EH (cell line): ENCODE measurements around the gene MAP3K12.
A peak's percentile ranks its signal among the peaks of the same experiment; 100 is the strongest.

Experiments used
- DNase-seq: peaks from one replicate; pipeline ENCODE4 v3.0.0-alpha.2; 2015; ENCODE audit warnings: low read depth

The MAP3K12 gene

DNA sequence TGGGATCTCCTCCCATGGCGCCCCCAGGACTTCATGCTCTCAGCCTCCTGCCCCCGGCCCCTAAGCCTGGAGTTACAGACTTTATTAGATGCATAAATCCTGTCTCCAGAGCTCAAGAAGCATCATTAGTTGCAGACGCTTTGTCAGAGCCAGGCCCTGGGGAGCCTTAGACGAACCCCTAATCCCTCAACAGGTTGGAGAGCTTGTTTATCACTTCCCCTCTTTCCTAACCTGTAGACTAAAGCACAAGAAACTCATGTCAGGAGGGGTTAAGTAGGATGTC, 8.3 kb upstream of the MAP3K12 start:
- DNase-seq: no peak

DNA sequence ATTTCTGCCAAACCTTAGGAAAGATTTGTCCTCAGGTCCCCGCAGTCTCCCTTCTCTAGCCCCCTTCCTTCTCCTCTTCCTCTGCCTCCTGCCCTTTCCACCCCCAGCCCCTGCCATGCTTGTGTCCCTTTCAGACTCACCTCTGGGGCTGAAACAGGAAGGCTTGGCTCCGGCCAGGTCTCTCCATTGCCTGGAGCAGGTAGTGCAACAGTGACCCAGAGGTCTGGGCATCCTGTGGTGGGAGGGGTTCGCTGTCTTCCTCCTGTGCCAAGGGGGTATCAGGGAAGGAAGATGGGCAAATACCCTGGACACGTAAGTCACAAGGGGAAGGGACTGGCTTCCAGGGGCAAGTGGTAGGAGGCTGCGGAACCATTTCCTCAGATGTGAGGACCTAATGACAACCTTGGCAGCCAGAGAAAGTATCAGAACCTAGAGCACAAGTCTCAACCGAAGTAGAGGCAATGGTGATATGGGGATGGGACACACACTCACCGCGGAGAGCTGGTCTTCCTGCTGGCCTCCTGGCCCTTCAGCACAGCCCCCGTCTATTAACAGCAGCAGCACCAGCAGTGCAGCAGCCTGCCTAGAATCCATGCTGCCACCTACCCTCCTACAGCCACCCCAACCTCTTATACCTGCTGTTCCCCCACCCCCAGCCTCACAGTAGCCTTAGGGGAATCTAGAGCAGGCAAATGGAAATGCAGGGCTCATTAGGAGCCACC, 7.8 kb upstream of the MAP3K12 start, which contains the start of gene NPFF:
Gene NPFF, minus strand, starts transcription at position 604 of the 722 bp plus-strand sequence. Its CDS starts 10 bp downstream, at position 594.
- no peak for DNase-seq

DNA sequence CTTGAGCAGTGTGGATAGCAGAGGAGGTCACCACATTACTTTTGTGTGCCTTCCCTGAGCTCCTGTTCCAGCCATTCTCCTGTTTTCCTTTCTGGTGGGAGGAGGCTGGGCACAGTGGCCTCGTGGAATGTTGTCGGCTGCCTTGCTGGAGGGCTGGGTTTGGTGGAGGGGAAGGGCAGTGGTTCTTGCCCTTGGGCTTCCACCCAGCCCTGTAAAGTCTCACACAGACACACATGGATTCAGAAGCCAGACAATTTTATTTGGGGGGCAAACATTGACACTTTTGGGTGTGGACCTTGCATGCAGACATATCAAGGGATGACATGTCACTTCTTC, 7.2 kb upstream of the MAP3K12 start:
- DNase-seq: no peak

DNA sequence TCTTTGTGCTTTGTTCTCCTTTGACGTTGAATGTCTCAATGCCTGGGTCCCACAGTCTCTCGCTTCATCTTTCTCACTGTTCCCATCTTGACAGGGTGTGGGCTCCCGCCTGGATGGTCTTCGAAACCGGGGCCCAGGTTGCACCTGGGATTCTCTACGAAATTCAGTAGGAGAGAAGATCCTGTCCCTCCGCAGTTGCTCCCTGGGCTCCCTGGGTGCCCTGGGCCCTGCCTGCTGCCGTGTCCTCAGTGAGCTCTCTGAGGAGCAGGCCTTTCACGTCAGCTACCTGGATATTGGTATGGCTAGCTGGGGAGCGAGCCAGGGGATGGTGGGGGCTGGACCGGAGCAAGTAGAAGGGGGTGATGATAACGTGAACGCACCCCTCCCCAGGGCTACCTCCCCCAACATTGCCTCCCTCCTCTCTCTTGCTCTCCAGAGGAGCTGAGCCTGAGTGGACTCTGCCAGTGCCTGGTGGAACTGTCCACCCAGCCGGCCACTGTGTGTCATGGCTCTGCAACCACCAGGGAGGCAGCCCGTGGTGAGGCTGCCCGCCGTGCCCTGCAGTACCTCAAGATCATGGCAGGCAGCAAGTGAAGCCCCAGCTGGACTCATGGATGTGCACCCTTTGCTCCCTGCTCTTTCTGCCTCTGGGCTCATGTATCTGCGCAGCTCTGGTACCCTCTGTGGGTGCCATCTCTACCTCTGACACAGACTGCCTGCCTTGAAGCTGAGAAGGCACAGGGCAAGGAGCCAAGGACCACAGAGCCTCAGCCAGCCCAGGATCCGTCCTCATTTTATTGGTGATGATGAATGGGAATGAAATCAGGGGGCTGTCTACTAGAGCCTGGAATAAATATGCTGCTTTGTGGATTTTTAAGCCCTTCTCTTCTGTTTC, 6.5 kb upstream of the MAP3K12 start:
- peak; percentile 78 for DNase-seq

DNA sequence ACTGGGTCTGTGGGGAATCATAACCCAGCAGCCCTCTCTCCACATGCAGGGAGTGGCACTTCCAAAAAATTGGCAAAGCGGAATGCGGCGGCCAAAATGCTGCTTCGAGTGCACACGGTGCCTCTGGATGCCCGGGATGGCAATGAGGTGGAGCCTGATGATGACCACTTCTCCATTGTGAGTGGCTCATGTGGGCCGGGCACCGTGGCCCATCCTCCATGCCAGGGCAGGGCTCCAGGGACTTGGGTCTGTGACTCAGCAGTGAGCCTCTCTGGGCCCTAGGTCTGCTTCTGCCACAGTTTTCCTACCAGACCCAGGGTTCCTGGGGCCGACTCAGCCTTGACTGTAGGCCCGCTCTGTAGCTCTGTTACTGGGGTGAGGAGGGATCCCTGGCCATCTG, 5.8 kb upstream of the MAP3K12 start:
- DNase-seq: peak; percentile 60

DNA sequence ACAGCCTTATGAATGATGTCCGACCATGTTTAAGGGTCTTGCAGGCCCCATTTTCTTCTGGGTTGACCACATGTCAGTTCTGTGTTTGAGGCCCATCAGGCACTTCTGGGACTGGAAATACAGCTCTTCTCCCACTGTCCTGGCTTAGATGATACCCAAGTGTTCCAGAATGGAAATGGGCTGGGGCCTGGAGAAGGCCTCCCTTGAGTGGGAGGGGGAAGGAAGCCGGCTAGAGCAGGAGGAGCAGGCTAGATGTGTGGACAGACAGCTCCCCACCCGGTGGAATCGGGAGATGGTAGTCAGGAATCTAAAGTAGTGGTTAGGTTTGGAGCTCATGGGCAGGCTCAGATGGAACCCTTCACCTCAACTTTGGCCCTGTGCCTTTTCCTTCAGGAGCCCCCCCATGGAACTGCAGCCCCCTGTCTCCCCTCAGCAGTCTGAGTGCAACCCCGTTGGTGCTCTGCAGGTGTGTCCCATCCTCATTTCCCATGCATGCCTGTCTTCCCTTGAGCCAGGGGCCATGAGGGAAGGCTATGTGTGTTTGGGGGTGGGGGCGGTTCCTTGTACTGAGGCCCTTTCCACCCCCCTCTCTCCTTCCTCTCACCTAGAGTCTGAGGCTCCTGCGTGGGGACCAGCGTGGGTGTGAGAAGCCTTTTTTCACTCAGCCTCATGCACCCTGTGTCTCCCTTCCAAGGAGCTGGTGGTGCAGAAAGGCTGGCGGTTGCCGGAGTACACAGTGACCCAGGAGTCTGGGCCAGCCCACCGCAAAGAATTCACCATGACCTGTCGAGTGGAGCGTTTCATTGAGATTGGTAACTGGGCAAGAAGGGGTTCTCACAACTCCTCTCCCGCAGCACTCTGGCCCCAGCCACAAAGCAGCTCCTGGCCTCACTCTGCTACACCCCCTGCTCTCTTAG, 5.0 kb upstream of the MAP3K12 start:
- DNase-seq: no peak

DNA sequence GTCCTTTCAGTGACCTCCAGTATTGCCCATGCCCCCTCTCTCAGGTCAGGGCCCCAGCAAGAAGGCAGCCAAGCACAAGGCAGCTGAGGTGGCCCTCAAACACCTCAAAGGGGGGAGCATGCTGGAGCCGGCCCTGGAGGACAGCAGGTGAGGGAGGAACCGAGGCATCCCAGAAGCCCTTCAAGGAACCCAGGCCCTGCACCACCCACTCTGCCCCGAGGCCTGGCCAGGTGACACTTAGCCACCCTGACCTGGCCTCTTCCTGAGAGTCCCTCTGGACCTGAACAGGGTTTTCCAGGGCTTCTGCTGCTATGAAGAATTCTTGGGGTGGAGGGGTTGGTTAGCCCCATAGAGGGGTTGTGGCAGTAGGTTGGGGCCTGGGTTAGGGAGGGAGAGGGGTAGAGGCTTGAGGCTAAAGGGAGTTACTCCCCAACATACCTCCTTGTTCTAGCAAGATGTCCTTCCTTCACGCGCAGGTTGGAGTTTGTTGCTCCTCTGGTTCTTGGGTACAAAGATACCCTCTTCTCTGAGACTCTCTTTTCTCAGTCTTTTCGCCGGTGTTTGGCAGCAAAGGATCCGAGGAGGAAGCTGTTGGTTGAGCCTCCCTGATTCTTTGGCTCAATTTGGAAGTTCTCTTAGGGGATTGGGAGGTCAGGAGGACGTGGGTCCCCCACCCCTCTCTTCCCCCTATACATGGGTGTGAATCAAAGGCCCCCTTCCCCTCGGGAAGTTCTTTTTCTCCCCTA, 3.9 kb upstream of the MAP3K12 start:
- DNase-seq: no peak

DNA sequence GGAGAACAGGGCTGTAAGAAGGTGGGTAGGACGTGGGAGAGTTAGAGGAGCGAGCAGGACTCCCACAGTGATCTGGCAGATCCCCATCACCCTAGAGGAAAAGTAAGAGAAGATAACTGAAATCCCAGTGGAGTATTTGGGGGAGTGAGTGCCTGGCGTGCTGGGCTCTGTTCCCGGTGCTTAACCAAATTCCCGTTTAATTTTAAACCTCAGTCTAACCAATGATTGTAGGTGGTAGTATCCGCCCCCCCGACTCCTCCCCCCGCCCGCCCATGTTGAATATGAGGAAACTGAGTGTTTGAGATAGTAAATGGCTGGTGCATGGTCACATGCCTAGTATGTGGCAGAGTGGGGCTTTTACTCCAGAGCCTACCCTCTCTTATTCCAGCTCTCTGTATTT, 3.1 kb upstream of the MAP3K12 start:
- no peak for DNase-seq

DNA sequence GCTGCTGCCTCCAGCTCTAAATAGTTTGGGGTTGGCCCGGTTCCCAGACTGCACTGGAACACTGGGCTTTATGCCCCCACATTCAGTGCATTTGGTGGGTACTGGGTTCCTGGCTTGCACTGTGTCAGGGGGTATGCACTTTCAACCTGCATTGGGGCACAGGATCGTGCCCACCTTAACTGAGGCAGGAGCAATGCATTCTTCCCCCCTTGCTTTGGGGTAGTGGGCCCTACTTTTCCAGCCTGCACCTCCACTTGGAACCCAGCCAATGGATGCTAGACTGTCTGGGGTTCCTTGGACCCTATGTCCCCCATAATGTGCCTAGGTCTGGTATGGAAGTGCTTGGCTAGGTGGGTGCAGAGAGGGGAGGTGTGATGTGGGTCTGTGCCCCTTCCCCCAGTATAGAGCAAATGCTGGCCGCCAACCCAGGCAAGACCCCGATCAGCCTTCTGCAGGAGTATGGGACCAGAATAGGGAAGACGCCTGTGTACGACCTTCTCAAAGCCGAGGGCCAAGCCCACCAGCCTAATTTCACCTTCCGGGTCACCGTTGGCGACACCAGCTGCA, 2.4 kb upstream of the MAP3K12 start:
- no peak for DNase-seq

DNA sequence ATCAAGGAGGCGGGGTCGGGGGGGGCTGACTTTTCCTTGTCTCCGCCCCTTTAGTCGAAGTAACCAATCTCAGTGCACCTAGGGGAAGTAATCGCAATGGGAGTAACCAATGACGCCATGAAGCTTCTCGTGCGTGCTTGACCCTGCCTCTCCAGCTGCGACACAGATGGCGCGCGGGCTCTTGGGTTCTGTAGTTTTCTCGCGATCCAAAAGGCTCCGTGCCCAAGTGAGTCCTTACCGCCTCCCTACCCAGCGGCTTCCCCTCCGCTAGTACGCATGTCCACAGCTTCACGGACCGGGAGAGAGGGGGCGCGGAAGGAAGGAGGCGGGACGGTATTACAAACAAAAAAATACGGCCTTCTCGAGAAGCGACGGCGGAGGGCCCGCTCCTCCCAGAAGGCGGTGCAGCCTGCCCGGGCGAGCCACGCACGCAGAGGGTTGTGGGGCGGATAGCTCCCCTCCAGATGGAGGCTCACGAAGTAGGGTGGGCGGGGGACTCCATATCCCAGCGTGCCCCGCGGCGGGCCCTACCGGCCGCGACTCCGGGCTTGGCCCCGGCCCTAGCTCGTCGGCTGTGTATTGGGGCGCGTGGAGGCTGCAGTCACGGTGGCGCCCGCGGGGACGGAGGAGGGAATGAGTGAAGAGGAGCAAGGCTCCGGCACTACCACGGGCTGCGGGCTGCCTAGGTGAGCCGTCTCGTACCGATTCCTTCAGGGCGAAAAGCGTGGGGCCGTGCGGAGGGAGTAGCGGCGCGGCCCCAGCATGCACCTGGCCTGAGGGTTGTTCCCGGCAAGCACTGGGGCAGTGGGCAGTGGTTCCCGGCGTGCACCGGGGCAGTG, 1.7 kb upstream of the MAP3K12 start, which contains the start of gene TARBP2:
Gene TARBP2, plus strand, starts transcription at position 508 of the 839 bp plus-strand sequence. Its CDS starts 126 bp downstream, at position 634.
- peak; percentile 100 for DNase-seq

DNA sequence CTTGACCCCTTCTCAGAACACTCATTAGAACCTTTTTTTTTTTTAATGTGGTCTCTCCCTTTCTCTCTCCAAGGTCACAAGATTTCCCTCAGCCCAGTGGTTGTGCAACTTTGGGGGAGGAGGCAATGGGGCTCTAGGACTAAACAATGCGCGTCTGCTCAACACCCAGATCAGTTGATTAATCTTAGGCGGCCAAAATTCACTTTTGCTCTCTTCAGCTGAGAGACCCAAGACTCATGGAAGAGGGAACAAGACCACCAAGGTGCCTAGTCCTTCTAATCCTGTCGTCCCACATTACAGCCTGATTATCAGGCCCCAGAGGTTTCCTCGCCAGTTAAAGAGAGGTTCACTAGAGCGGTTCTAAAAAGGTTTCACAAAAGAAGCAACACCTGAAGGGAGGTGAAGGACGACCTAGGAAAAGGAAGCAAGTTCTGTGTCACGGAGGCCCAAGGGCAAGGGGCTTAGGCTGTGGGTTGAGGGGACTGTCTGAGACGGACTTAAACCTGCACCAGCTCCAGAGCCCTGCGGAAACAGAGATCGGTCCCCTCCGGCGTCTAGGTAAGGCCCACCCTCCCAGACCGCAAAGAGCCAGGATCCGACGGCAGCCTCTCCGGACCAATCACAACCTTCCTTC, 1.0 kb upstream of the MAP3K12 start:
- peak; percentile 73 for DNase-seq

DNA sequence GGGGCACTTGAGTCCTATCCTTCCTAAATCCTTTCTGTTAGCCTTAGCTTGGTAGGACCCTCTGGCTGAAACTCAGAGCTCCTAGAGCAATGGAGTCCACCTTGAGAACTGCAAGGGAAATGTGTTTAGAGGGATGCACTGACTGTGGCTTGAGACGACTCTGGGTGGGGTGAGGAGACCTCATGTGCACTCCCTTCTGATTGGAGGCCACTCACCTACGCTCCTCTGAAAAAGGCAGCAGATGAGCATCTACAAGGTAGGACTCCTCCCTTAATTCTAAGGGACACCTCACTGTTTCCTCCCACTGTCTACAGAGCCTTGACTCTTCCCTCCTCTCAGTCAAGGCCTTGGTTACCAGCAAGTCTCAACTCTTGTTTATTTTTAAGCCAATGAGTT, 1.0 kb downstream of the MAP3K12 start:
- DNase-seq: no peak

DNA sequence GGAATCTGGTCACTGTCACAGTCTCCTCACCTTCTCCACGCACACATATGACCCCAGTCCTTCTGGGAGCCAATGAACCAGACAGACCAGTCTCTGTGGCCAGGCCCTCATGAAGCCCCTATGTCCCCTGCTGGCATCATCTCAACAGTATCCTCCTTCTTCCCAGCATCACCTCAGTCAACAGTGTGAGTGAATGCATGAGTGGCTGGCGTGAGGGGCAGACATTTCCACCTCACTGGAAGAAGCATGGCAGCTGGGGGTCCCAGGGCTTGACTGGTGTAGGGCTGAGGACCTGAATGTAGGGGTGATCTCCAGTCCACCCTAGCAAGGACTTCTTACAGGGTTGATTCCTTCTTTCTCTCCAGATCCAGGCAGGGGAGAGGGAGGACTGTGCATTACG, 1.8 kb downstream of the MAP3K12 start:
- no peak for DNase-seq

DNA sequence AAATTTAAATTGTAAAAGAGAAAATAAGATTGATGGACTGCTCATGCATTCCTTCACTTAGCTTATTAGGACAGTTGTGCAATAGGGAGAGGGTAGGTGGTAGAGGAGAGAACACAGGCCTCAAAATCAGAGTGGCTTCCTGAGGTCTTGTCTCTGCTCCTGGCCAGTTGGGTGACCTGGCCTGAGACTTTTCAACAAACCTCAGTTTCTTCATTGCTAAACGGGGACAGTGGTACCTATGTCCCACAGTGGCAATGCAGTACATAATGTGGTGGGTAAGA, 2.6 kb downstream of the MAP3K12 start:
- no peak for DNase-seq

DNA sequence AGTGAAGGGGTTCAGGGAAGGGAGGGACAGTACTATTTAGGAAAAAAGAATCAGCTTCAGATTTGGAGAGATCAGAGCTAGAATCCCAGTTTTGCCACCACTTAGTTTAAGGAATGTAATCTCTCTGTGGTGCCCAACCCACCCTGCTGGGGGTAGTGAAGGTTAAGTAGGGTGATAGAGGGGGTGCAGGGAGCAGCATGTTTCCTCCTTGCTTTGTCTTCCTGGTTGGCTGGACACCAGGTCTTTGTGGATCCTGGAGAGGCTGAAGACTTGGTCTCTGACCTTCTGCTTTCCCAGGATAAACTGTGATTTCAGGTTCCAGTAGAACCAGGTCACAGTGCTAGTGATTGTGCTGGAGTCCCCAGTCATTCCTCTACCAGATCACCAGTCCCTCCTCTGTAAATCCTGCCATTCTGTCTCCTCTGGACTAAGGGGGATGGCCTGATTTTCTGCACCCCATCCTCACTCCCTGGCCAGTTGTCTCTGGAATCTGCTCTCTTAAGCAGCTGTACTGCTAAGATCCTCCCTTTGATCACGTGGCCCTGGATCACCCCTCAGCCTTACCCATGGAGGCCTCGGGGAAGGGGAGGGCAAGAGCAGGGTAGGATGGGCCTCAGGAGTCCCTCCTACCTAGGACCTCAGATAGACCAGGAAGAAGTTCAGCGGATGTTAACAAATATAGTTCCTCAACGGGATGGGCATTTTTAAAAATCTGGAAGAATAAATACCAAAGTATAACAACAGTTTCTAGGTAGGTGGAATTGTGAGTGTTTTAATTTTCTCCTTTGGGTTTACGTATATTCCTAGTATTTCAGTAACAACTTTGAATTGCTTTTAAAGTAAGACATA, 3.1 kb downstream of the MAP3K12 start:
- DNase-seq: peak; percentile 83

DNA sequence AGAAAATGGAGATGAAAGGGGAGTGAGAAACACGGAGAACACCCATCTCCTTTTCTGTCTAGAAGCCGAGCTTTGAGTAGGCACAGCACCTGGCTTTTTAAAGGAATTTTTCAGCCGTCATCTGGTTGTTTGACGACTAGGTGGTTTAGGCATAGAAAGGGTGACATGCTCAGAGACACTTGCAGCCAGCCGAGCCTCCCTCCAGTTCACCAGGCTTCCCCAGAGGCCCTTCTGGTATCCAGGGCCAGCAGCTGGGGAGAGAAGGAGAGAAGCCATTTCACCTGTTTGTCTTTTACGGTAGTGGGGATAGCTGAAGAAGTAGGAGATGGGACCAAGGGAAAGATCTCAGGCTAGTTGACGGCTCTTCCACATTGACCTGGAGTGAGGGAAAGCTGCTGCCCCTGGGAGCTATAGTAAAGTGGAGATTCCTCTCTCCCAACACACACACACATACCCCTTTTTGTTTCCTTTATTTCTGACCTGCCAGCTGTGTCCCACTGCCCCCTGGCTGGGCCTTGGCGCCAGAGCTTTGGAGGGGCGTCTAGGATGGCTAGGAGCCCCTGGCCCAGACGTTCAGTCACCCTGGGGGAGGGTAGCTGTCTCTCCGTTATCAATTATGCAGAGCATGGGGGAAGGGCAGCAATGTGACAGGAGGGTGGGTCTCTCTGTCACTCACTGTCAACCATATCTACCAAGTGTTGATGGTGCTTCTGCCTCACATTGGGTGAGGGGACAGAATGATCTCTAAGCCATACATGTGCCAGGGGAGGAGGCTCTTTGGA, 5.5 kb downstream of the MAP3K12 start:
- DNase-seq: no peak

DNA sequence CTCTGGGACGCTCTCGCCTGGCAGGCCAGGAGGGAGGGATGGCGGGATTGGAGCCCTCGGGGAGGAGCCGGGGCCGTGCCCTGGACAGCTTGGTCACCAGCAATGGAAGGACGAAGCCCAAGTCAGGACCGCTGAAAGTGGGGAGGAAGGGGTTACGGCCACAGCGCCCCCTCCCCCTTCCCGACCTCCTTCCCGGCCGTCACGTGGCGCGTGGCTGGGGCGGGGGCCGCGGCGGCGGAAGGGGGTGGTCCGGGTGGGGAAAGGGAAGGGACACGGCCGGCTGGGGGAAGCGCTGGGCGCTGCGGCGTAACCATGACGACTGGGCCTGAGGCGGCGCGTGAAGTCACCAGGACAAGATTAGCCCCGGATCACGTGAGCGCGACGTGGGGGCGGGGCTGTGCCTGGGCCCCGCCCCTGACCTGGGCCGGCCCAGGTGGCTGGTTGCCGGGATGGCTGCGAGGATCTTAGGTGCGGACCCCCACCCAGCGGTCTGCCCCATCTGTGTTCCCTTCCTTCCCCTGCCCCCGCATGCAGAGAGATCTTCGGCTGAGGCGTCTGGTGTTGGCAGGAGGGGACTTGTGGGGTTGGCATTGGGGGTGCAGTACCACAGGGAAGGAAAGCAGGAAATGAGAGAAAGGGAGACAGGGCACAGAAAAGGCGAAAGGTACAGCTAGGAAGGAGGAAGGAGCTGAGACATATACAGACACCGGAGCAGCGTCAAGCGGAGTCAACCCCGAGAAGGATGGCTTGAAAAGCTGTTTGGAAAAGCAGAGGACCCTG, 6.2 kb downstream of the MAP3K12 start:
- DNase-seq: peak; percentile 92

DNA sequence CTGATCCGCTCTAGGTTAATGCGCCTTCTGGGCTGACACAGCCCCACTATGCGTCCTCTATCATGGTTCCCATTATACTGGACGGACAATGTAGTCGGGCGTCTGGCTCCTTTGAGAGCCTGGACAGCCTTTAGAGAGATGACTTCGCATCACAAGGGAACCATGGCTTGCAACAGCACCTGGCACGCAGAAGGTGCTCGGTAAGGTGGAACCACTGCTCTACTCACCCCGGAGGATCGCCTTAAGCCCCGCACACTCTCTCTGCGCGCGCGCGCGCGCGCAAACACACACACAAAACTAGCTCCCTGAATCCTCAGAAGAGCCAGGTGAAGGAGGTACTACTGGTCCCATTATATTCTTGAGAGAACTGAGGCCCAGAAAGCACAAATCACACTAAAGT, 7.1 kb downstream of the MAP3K12 start:
- no peak for DNase-seq
